SK-N-SH treated with all-trans-retinoic acid at 6 μM for 48 hours (cell line): Measurements from ENCODE around the gene CLTCL1.

Source experiments
- ATAC-seq: fragments of 200-7000 bp; cut with Tn5 transposase; 3 replicates; pipeline ENCODE4 v1.9.1; 2020; ENCODE audit warnings: mild to moderate bottlenecking, moderate library complexity
- ARNTL ChIP-seq: fragments of 450-650 bp; formaldehyde crosslinking; IDR thresholded peaks from 2 replicates; pipeline ENCODE4 v1.5.0; 2020; ENCODE audit warnings: low read depth, mild to moderate bottlenecking, moderate library complexity, borderline replicate concordance
- GLIS3 ChIP-seq: fragments of 250-450 bp; sonication (Bioruptor Pico); IDR thresholded peaks from 2 replicates; pipeline ENCODE4 v1.5.0; 2020; ENCODE audit warnings: mild to moderate bottlenecking, moderate library complexity
- ISL1 ChIP-seq: fragments of 250-450 bp; sonication (Bioruptor Pico); IDR thresholded peaks from 2 replicates; pipeline ENCODE4 v2.1.2; 2022; ENCODE audit warnings: mild to moderate bottlenecking, moderate library complexity
- OSR1 ChIP-seq: fragments of 250-450 bp; sonication (Bioruptor Pico); IDR thresholded peaks from 2 replicates; pipeline ENCODE4 v1.8.0; 2022; ENCODE audit warnings: moderate library complexity, mild to moderate bottlenecking, inconsistent platforms
- PPARA ChIP-seq: fragments of 250-450 bp; sonication (Bioruptor Pico); IDR thresholded peaks from 2 replicates; pipeline ENCODE4 v1.5.0; 2020; ENCODE audit warnings: mild to moderate bottlenecking, borderline replicate concordance
- TCF4 ChIP-seq: fragments of 250-450 bp; sonication (Bioruptor Pico); IDR thresholded peaks from 2 replicates; pipeline ENCODE4 v1.8.0; 2021; ENCODE audit warnings: mild to moderate bottlenecking, moderate library complexity, borderline replicate concordance
- ZFP3 ChIP-seq: fragments of 250-450 bp; sonication (Bioruptor Pico); IDR thresholded peaks from 2 replicates; pipeline ENCODE4 v1.5.0; 2020; ENCODE audit warnings: mild to moderate bottlenecking, moderate library complexity
- ZFP30 ChIP-seq: fragments of 450-650 bp; formaldehyde crosslinking; IDR thresholded peaks from 2 replicates; pipeline ENCODE4 v1.5.0; 2022; ENCODE audit warnings: mild to moderate bottlenecking, moderate library complexity
- ZNF565 ChIP-seq: fragments of 450-650 bp; formaldehyde crosslinking; conservative IDR thresholded peaks from 2 replicates; pipeline ENCODE4 v1.5.0; 2020; ENCODE audit warnings: low read depth, mild to moderate bottlenecking, moderate library complexity
- ZNF70 ChIP-seq: fragments of 450-650 bp; formaldehyde crosslinking; IDR thresholded peaks from 2 replicates; pipeline ENCODE4 v1.5.0; 2020; ENCODE audit warnings: mild to moderate bottlenecking, moderate library complexity
- ZNF8 ChIP-seq: fragments of 450-650 bp; formaldehyde crosslinking; IDR thresholded peaks from 2 replicates; pipeline ENCODE4 v1.5.0; 2020; ENCODE audit warnings: mild to moderate bottlenecking, moderate library complexity
- TF ChIP-seq, protein P1 (sequence below): fragments of 250-450 bp; sonication (Bioruptor Pico); IDR thresholded peaks from 2 replicates; pipeline ENCODE4 v1.8.0; 2020; ENCODE audit warnings: mild to moderate bottlenecking, moderate library complexity, borderline replicate concordance
- TF ChIP-seq, protein P2 (sequence below): fragments of 250-450 bp; sonication (Bioruptor Pico); IDR thresholded peaks from 2 replicates; pipeline ENCODE4 v1.5.0; 2020; ENCODE audit warnings: mild to moderate bottlenecking, moderate library complexity
- TF ChIP-seq, protein P3 (sequence below): fragments of 250-450 bp; sonication (Bioruptor Pico); IDR thresholded peaks from 2 replicates; pipeline ENCODE4 v1.5.1; 2021; ENCODE audit warnings: mild to moderate bottlenecking, moderate library complexity
- TF ChIP-seq, protein P4 (sequence below): fragments of 250-450 bp; sonication (Bioruptor Pico); IDR thresholded peaks from 2 replicates; pipeline ENCODE4 v1.8.0; 2021; ENCODE audit warnings: low read depth, mild to moderate bottlenecking, moderate library complexity, borderline replicate concordance
- TF ChIP-seq, protein P5 (sequence below): fragments of 250-450 bp; sonication (Bioruptor Pico); IDR thresholded peaks from 2 replicates; pipeline ENCODE4 v1.5.1; 2020; ENCODE audit warnings: low read depth, mild to moderate bottlenecking, moderate library complexity

The CLTCL1 gene

DNA sequence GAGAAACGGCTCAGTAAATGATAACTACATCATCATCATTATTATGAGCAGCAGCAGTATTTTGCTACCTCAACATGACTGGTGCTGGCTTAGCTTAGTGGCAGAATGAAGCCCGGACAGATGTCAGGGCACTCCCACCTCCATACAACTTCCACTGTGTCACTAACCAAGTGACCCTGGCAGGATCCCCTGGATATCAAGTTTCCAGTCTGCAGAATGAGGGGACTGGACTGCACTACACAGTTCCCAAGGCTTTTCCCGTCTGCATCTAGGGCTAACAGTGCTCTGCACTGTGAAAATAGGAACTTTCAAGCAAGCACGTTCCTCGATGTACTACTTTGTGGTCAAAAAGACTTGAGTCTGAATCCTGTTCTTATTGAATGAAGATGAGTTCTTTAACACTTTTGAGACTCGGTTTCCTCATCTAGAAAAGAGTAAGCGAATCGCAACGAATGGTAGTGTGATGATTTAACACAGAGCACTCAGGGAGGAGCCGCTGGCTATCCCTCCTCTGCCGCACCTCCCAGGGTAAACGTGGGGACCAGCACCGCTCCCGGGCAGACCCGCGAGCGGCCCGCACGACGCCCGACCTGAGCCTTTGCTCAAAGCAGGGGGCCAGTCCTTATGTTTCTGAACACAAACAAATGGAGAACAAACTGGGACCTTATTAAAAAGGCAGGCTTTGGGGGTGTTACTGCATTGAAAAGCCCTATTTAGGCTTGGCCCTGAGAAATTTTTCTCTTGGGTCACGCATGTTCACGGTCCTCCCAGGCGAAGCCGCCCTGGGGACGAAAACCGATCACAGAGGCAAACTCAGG, 910 bp downstream of the CLTCL1 start:
- peak; percentile 13; the same call in 2 of the 3 replicates for ATAC-seq
- TF ChIP-seq TCF4 (CRISPR knock-in tag) (no peak), ZFP3 (CRISPR knock-in tag) (no peak), ZNF8 (CRISPR knock-in tag) (no peak), ISL1 (CRISPR knock-in tag) (no peak), ZNF70 (CRISPR knock-in tag) (no peak), ZNF565 (CRISPR knock-in tag) (no peak)
- TF ChIP-seq, protein P1, sequence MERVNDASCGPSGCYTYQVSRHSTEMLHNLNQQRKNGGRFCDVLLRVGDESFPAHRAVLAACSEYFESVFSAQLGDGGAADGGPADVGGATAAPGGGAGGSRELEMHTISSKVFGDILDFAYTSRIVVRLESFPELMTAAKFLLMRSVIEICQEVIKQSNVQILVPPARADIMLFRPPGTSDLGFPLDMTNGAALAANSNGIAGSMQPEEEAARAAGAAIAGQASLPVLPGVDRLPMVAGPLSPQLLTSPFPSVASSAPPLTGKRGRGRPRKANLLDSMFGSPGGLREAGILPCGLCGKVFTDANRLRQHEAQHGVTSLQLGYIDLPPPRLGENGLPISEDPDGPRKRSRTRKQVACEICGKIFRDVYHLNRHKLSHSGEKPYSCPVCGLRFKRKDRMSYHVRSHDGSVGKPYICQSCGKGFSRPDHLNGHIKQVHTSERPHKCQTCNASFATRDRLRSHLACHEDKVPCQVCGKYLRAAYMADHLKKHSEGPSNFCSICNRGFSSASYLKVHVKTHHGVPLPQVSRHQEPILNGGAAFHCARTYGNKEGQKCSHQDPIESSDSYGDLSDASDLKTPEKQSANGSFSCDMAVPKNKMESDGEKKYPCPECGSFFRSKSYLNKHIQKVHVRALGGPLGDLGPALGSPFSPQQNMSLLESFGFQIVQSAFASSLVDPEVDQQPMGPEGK (CRISPR knock-in tag) = no peak
- TF ChIP-seq, protein P2, sequence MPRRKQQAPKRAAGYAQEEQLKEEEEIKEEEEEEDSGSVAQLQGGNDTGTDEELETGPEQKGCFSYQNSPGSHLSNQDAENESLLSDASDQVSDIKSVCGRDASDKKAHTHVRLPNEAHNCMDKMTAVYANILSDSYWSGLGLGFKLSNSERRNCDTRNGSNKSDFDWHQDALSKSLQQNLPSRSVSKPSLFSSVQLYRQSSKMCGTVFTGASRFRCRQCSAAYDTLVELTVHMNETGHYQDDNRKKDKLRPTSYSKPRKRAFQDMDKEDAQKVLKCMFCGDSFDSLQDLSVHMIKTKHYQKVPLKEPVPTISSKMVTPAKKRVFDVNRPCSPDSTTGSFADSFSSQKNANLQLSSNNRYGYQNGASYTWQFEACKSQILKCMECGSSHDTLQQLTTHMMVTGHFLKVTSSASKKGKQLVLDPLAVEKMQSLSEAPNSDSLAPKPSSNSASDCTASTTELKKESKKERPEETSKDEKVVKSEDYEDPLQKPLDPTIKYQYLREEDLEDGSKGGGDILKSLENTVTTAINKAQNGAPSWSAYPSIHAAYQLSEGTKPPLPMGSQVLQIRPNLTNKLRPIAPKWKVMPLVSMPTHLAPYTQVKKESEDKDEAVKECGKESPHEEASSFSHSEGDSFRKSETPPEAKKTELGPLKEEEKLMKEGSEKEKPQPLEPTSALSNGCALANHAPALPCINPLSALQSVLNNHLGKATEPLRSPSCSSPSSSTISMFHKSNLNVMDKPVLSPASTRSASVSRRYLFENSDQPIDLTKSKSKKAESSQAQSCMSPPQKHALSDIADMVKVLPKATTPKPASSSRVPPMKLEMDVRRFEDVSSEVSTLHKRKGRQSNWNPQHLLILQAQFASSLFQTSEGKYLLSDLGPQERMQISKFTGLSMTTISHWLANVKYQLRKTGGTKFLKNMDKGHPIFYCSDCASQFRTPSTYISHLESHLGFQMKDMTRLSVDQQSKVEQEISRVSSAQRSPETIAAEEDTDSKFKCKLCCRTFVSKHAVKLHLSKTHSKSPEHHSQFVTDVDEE = no peak
- TF ChIP-seq, protein P3, sequence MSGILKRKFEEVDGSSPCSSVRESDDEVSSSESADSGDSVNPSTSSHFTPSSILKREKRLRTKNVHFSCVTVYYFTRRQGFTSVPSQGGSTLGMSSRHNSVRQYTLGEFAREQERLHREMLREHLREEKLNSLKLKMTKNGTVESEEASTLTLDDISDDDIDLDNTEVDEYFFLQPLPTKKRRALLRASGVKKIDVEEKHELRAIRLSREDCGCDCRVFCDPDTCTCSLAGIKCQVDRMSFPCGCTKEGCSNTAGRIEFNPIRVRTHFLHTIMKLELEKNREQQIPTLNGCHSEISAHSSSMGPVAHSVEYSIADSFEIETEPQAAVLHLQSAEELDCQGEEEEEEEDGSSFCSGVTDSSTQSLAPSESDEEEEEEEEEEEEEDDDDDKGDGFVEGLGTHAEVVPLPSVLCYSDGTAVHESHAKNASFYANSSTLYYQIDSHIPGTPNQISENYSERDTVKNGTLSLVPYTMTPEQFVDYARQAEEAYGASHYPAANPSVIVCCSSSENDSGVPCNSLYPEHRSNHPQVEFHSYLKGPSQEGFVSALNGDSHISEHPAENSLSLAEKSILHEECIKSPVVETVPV (CRISPR knock-in tag) = no peak
- TF ChIP-seq, protein P4, sequence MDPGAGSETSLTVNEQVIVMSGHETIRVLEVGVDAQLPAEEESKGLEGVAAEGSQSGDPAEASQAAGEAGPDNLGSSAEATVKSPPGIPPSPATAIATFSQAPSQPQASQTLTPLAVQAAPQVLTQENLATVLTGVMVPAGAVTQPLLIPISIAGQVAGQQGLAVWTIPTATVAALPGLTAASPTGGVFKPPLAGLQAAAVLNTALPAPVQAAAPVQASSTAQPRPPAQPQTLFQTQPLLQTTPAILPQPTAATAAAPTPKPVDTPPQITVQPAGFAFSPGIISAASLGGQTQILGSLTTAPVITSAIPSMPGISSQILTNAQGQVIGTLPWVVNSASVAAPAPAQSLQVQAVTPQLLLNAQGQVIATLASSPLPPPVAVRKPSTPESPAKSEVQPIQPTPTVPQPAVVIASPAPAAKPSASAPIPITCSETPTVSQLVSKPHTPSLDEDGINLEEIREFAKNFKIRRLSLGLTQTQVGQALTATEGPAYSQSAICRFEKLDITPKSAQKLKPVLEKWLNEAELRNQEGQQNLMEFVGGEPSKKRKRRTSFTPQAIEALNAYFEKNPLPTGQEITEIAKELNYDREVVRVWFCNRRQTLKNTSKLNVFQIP = no peak

DNA sequence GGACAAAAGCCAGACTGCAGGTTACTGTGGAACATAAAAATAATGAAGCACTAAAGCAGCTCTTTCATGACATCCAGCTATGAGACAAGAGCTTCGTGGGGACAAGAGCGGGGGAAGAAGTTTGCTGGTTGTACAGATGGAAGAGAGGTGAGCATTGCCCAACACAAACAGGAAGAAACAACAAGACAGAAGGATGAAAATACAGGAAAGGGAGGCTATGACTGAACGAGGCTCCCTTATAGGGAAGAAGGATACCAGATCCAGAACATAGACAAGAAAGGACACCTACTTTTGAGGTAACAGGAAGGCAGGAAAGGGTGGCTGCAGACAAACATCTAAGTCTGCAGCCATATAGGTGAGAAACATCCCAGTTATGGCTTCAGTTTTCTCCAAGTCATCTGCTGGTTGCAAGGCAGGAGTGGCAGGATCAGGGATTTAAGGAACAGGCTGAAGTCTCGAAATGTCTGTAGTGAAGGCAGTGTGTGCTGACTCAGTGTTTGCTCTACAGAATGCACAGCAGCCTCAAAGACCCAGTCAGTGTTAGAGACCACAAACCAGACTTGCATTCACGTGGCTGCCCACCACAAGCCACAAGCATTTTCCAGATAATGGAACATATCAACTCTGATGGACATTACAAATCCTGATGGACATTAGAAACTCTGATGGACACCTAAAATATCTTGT, 1.9 kb downstream of the CLTCL1 start:
- ATAC-seq = no peak
- no peak for TF ChIP-seq PPARA (CRISPR knock-in tag)
- no peak for TF ChIP-seq ZFP3 (CRISPR knock-in tag)
- TF ChIP-seq, protein P4 = no peak
- no peak for TF ChIP-seq ISL1 (CRISPR knock-in tag)
- TF ChIP-seq, protein P1 (CRISPR knock-in tag) = no peak
- no peak for TF ChIP-seq ARNTL (CRISPR knock-in tag)
- TF ChIP-seq TCF4 (CRISPR knock-in tag) = no peak
- TF ChIP-seq, protein P5, sequence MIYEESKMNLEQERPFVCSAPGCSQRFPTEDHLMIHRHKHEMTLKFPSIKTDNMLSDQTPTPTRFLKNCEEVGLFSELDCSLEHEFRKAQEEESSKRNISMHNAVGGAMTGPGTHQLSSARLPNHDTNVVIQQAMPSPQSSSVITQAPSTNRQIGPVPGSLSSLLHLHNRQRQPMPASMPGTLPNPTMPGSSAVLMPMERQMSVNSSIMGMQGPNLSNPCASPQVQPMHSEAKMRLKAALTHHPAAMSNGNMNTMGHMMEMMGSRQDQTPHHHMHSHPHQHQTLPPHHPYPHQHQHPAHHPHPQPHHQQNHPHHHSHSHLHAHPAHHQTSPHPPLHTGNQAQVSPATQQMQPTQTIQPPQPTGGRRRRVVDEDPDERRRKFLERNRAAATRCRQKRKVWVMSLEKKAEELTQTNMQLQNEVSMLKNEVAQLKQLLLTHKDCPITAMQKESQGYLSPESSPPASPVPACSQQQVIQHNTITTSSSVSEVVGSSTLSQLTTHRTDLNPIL = no peak
- TF ChIP-seq, protein P3 (CRISPR knock-in tag) = no peak
- TF ChIP-seq ZNF565 (CRISPR knock-in tag) = no peak
- no peak for TF ChIP-seq ZFP30 (CRISPR knock-in tag)
- TF ChIP-seq, protein P2 = no peak
- TF ChIP-seq GLIS3 (CRISPR knock-in tag) = no peak
- TF ChIP-seq OSR1 (CRISPR knock-in tag) = no peak
